Measurements from ENCODE around the gene APPBP2.

Gene APPBP2

DNA sequence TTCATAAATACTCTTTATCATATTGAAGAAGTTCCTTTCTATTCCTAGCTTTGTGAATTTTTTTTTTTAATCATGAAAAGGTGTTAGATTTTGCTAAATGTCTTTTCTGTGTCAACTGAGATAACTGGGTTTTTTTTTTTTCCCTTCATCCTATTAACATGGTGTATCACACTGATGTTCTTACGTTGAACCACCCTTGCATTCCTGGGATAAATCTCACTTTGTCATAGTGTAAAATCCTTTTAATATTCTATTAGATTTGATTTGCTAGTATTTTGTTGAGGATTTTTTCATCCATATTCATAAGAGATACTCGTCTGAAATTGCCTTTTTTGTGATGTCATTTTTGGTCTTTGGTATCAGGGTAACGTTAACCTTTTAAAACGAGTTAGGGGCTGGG, 54.6 kb downstream of the APPBP2 start:
- TF ChIP-seq, protein P1, sequence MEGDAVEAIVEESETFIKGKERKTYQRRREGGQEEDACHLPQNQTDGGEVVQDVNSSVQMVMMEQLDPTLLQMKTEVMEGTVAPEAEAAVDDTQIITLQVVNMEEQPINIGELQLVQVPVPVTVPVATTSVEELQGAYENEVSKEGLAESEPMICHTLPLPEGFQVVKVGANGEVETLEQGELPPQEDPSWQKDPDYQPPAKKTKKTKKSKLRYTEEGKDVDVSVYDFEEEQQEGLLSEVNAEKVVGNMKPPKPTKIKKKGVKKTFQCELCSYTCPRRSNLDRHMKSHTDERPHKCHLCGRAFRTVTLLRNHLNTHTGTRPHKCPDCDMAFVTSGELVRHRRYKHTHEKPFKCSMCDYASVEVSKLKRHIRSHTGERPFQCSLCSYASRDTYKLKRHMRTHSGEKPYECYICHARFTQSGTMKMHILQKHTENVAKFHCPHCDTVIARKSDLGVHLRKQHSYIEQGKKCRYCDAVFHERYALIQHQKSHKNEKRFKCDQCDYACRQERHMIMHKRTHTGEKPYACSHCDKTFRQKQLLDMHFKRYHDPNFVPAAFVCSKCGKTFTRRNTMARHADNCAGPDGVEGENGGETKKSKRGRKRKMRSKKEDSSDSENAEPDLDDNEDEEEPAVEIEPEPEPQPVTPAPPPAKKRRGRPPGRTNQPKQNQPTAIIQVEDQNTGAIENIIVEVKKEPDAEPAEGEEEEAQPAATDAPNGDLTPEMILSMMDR (IDR thresholded peaks at IDR 0.05; ENCODE audit: insufficient read depth, missing control alignments) = no peak
- FAIRE-seq = no peak
- DNase-seq (ENCODE audit: insufficient read length, low spot score) = no peak

DNA sequence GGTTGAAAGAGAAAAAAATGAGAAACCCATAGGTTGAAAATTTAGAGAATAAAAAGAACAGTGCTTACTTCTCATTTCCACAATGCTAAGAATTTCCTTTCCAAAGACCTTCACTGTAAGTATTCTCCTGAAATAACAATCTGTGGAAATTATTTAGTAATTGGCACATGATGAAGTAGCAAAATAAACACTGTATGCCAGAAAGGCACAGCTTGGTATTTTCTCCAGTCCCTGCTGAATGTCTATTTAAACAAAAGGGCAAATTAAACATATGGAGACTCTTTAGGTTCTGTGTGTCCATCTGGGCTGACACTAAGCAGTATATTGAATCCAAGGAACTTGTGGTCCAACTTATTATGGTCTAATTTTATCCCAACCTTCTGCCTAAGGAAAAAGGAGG, 57.7 kb downstream of the APPBP2 start:
- TF ChIP-seq, protein P1 (IDR thresholded peaks at IDR 0.05; ENCODE audit: insufficient read depth, missing control alignments) = no peak
- DNase-seq (ENCODE audit: insufficient read length, low spot score) (no peak), FAIRE-seq (no peak)

DNA sequence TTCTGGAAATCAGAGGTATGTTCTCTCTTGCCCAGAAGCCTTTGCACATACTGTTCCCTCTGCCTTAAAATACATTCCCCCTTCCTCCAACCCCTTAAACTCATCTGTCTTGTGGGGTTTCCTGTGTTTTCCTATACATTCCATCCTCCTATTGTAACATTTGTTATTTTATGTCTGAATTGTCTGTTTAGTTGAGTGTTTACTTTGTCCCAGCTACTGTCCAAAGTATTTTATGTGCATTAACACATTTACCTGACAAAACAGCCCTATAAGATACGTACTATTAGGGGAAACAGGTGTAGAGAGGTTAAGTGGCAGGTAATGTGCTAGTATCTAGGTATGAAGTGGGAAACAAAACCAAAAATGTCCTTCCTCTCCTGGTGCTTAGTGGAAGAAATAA, 61.7 kb downstream of the APPBP2 start:
- DNase-seq (ENCODE audit: insufficient read length, low spot score) (no peak), FAIRE-seq (no peak)
- TF ChIP-seq, protein P1 (IDR thresholded peaks at IDR 0.05; ENCODE audit: insufficient read depth, missing control alignments) = no peak

DNA sequence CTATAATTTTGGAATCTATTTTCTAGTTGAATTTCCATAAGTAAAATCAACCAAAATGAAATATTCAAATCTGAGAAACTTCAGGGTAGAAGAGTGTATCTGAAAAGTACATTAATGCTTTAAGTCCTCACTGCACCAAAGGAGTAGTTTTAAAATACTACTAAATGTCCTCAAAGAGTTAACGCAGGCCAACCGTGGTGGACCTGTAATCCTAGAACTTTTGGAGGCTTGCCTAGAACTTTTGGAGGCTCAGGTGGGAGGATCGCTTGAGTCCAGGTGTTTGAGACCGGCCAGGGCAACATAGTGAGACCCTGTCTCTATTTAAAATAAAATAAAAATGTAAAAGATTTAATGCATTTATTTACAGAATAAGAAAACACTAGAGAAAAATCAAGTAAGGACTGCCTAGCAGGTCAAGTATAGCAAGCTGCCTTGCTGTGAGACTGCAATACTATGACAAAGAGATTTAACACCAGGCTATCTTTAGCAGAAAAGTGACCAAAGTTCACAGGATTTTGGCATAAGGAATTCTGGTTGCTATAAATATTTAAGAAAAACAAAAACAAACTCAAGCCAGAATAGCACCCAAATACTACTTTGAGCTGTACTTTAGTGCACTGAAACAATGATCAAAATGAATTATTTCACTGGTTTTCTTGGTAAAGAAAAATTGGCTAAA, 62.7 kb downstream of the APPBP2 start:
- DNase-seq (ENCODE audit: insufficient read length, low spot score) = no peak
- TF ChIP-seq, protein P1 (IDR thresholded peaks at IDR 0.05; ENCODE audit: insufficient read depth, missing control alignments) = no peak
- no peak for FAIRE-seq

DNA sequence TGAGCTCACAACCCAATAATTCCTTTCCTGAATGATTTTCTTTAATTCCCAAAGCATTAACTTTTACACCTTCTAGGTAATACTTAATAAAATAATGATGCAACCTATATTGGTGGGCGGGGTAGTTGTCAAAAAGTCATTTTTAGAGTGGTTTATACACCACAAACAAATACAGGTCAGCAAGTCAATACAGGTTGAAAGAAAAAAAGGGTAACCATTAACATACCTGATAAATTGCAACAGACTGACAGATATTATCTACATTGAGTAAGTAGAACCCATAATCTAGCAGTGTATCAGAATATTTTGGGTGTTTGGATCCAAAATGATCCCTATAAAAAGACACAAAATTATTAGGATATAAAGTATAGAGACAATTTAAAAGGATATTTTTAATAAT, 64.5 kb downstream of the APPBP2 start:
- TF ChIP-seq, protein P1 (IDR thresholded peaks at IDR 0.05; ENCODE audit: insufficient read depth, missing control alignments) = no peak
- FAIRE-seq (no peak), DNase-seq (ENCODE audit: insufficient read length, low spot score) (no peak)

DNA sequence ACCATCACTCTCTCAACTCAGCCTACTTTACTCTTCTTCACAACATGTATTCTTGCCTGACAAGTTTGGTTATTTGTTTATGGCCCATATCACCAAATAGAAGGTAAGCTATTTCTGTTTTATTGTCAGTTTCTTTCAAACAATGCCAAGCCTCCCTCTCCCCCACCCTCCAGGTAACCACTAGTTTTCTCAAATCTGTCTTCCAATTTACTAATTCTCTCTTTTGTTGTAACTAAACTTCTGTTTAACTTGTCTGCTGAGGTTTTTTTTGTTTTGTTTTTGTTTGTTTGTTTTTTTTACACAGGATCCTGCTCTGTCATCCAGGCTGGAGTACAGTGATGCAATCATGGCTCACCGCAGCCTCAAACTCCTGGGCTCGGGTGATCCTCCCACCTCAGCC, 68.9 kb downstream of the APPBP2 start:
- TF ChIP-seq, protein P1 (IDR thresholded peaks at IDR 0.05; ENCODE audit: insufficient read depth, missing control alignments) = no peak
- FAIRE-seq (no peak), DNase-seq (ENCODE audit: insufficient read length, low spot score) (no peak)

DNA sequence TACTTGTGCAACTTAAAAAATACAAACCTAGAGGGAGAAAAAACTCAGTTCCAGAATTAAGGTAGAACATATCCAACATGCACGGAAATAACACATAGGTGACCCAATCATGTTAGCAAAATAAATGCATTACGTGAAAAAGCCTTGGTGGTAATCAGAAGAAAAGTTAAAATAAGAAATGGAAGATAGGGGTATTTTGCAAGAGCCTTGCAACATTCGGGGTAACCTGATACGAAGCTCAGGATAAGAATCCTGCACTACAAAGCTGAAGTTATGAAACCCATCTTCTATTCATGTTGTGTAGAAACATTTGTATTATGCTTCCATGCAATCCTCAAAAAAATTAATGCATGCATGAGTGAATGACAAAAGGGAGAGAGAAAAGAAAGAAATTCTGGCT, 70.7 kb downstream of the APPBP2 start:
- DNase-seq (ENCODE audit: insufficient read length, low spot score) (no peak), FAIRE-seq (no peak)
- TF ChIP-seq, protein P1 (IDR thresholded peaks at IDR 0.05; ENCODE audit: insufficient read depth, missing control alignments) = no peak
